Gastroesophageal sphincter (tissue), 4 donors: ENCODE measurements around the gene TRIM59. TPM values are rescaled to one million over a fixed set of nuclear protein-coding genes. Genes with fewer than 3 reads are reported as not detected.

Experiments used
- ATAC-seq: fragments of 150-250 bp; one replicate; pipeline ENCODE4 v1.9.1; 2016; ENCODE audit warnings: mild to moderate bottlenecking, moderate library complexity
- H3K27ac ChIP-seq, 4 donors: fragments of 200-600 bp; sonication (generic) in 3 of 4; 1 replicate in 3 of 4; 2 replicates in 1 of 4; pipeline ENCODE4 v1.5.1; 2016 to 2019
- H3K27me3 ChIP-seq: fragments of 200-600 bp; sonication (generic); one replicate; pipeline ENCODE4 v1.5.1; 2019
- H3K36me3 ChIP-seq, 2 donors: fragments of 200-600 bp; sonication (generic); one replicate each; pipeline ENCODE4 v1.5.1; 2019; ENCODE audit warnings: control low read depth in 1 of 2
- H3K4me1 ChIP-seq, 3 donors: fragments of 200-600 bp; sonication (generic); 1 replicate in 2 of 3; 2 replicates in 1 of 3; pipeline ENCODE4 v1.5.1; 2016 to 2019; ENCODE audit warnings: control low read depth in 2 of 3
- H3K4me3 ChIP-seq, 2 donors: fragments of 200-600 bp; sonication (generic); one replicate each; pipeline ENCODE4 v1.5.1; 2019; ENCODE audit warnings: mild to moderate bottlenecking in 1 of 2, moderate library complexity in 1 of 2
- H3K9me3 ChIP-seq, 3 donors: fragments of 200-600 bp; sonication (generic); one replicate each; pipeline ENCODE4 v1.5.1; 2017 to 2019; ENCODE audit warnings: control low read depth in 2 of 3
- EP300 ChIP-seq: sonication (generic); formaldehyde crosslinking; IDR thresholded peaks from one replicate; pipeline ENCODE4 v1.6.1; 2017; ENCODE audit warnings: antibody characterized with exemption, mild to moderate bottlenecking
- POLR2A ChIP-seq, 2 donors: fragments of 450-650 bp; IDR thresholded peaks; one replicate each; pipeline ENCODE4 v1.6.1; 2017; ENCODE audit warnings: antibody characterized with exemption in 2 of 2, mild to moderate bottlenecking in 2 of 2, moderate library complexity in 1 of 2
- POLR2AphosphoS5 ChIP-seq: sonication (generic); formaldehyde crosslinking; IDR thresholded peaks from one replicate; pipeline ENCODE4 v1.6.1; 2017; ENCODE audit warnings: antibody characterized with exemption
- WGBS, 2 donors: methylation state at CpG; one replicate each; pipeline ENCODE4 v1.1.5; 2018; ENCODE audit warnings: low coverage in 1 of 2; 5-methylcytosine and 5-hydroxymethylcytosine counted together
- total RNA-seq, 4 donors: library from RNA; depleted of rRNA; stranded (reverse); fragments of >200 nt; gene quantifications; one replicate each; pipeline ENCODE4 v1.1.0, GENCODE V29; 2016
- TF ChIP-seq, protein P1 (sequence below), 4 experiments: fragments of 200-600 bp in 2 of 4; fragments of 450-650 bp in 2 of 4; sonication (generic) in 1 of 4; IDR thresholded peaks; one replicate each; pipeline ENCODE4 v1.5.1; 2017 to 2019; ENCODE audit warnings: antibody characterized with exemption in 4 of 4, mild to moderate bottlenecking in 2 of 4, moderate library complexity in 2 of 4

Gene TRIM59, protein sequence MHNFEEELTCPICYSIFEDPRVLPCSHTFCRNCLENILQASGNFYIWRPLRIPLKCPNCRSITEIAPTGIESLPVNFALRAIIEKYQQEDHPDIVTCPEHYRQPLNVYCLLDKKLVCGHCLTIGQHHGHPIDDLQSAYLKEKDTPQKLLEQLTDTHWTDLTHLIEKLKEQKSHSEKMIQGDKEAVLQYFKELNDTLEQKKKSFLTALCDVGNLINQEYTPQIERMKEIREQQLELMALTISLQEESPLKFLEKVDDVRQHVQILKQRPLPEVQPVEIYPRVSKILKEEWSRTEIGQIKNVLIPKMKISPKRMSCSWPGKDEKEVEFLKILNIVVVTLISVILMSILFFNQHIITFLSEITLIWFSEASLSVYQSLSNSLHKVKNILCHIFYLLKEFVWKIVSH
- 1 to 10 TPM; 2.2 to 3.2 (median 2.5) TPM for total RNA-seq

DNA sequence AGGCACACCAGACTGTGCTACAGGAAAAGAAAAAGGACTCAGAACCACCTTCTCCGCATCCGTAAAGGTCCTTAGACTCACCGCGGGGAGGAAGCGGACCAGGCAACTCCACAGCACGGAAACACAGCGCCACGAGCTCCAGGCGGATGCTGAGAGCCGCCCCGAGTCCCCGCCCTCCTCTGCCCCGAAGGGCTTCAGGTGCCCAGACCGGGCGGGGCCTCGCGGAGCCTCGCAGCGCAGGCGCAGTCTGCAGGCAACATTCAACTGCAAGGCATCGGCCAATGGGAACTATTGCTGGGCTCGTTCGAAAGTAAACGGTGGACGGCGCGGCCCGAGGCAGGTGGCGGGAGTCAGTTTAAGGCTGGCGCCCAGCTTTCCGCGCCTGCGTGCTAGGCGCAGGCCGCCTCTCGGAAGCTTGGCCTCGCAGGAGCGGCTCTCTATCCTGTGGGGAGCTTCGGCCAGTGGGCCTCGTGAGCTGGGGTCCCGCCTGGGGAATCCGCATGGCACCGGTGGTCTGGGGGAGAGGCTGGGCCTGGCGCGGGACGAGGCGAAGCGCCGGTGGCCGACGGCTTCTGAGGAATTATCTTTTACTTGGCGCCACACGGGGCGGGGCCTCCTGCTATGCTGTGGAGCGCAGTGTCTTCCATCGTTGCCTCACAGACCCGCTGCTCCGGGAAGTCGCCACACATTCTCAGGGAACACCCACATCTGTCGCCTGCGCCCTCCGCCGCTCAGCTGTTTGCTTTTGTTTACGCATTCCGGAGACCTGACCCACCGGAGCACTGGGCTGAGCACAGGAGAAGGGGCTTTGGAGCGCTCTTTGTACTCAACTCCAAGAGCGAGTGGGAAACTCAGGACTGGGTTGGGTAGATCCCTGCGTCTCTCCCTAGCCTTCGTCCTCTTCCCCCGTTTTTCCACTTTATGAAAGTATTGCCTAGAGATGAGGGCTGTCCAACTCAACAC lies at the start of gene TRIM59:
Gene TRIM59, minus strand, starts transcription at position 151 of the 963 bp plus-strand sequence. CDS start 10,603 bp downstream, outside the sequence.
- WGBS, 2 donors = 20 to 77% methylated on average over 4 to 32 of the region's 71 CpGs
- Histone ChIP-seq H3K27me3 (peaks cover 19% of the 10 kb centered on the region), H3K9me3 (peaks cover 0 to 5% (median 0%) of the 10 kb centered on the region in 3 donors), H3K27ac (peak within 1 kb of the TSS; percentile 8 to 81 (median 74)), H3K4me1 (peaks cover 0 to 21% (median 3%) of the 10 kb centered on the region in 3 donors), H3K36me3 (no peaks in the 10 kb centered on the region), H3K4me3 (peak within 1 kb of the TSS; percentile 31 to 53)
- no peak for TF ChIP-seq POLR2AphosphoS5
- peak in 1 of 2 donors; percentile 22 for TF ChIP-seq POLR2A (IDR thresholded peaks at IDR 0.05)
- TF ChIP-seq EP300 = no peak
- TF ChIP-seq, protein P1, sequence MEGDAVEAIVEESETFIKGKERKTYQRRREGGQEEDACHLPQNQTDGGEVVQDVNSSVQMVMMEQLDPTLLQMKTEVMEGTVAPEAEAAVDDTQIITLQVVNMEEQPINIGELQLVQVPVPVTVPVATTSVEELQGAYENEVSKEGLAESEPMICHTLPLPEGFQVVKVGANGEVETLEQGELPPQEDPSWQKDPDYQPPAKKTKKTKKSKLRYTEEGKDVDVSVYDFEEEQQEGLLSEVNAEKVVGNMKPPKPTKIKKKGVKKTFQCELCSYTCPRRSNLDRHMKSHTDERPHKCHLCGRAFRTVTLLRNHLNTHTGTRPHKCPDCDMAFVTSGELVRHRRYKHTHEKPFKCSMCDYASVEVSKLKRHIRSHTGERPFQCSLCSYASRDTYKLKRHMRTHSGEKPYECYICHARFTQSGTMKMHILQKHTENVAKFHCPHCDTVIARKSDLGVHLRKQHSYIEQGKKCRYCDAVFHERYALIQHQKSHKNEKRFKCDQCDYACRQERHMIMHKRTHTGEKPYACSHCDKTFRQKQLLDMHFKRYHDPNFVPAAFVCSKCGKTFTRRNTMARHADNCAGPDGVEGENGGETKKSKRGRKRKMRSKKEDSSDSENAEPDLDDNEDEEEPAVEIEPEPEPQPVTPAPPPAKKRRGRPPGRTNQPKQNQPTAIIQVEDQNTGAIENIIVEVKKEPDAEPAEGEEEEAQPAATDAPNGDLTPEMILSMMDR (IDR thresholded peaks at IDR 0.05) = peak in 1 of 4 experiments; percentile 13
- ATAC-seq = peak; percentile 93

DNA sequence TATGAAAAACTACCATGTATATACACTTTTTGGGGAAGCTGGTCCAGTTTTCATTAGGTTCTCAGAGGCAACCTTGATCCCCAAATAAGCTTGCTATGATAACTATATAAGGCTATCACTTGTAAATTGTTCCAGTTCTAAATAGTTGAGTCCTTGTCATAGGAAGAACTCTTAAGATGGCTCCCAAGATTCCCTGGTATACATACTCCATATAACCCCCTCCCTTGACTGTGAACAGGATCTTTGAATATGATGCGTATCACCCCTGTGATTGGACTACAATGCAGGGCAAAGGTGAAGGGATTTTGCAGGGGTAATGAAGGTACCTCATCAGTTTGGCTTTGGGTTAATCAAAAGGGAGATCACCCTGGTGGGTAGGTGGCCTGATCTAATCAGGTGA lies 48.6 kb upstream of the TRIM59 start:
- no peak for ATAC-seq
- Histone ChIP-seq H3K36me3 (peaks cover 9 to 54% of the 10 kb centered on the region in 2 donors), H3K27me3 (no peaks in the 10 kb centered on the region), H3K4me3 (no peak overlapping the region), H3K27ac (no peak overlapping the region), H3K4me1 (no peaks in the 10 kb centered on the region), H3K9me3 (no peaks in the 10 kb centered on the region)
- TF ChIP-seq EP300 (no peak), POLR2AphosphoS5 (no peak), POLR2A (IDR thresholded peaks at IDR 0.05) (no peak)
- TF ChIP-seq, protein P1 (IDR thresholded peaks at IDR 0.05) = no peak
- 100% methylated on average over 1 of the region's 1 CpG; no CpG with 5 or more reads in 1 of the 2 donors for WGBS, 2 donors

DNA sequence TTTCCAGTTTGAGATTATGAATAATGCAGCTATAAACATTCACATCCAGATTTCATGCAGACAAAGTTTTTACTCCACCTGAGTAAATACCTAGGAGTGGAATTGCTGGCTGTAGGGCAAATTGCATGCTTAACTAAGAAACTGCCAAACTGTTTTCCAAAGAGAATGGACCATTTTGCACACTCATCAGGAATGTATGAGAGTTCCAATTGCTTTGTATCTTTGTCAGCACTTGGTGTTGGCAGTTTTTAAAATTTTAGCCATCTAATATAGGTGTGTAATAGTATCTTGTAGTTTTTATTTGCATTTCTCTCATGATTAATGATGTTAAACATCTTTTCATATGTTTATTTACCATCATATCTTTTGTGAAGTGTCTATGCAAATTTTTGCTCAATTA lies 40.6 kb upstream of the TRIM59 start:
- H3K4me3 ChIP-seq = no peak overlapping the region
- H3K27ac ChIP-seq = no peak overlapping the region
- ATAC-seq = no peak
- no peaks in the 10 kb centered on the region for H3K9me3 ChIP-seq
- TF ChIP-seq EP300 (no peak), POLR2AphosphoS5 (no peak), POLR2A (IDR thresholded peaks at IDR 0.05) (no peak)
- TF ChIP-seq, protein P1 (IDR thresholded peaks at IDR 0.05) = no peak
- no peaks in the 10 kb centered on the region for H3K36me3 ChIP-seq
- H3K4me1 ChIP-seq = no peaks in the 10 kb centered on the region
- no peaks in the 10 kb centered on the region for H3K27me3 ChIP-seq

DNA sequence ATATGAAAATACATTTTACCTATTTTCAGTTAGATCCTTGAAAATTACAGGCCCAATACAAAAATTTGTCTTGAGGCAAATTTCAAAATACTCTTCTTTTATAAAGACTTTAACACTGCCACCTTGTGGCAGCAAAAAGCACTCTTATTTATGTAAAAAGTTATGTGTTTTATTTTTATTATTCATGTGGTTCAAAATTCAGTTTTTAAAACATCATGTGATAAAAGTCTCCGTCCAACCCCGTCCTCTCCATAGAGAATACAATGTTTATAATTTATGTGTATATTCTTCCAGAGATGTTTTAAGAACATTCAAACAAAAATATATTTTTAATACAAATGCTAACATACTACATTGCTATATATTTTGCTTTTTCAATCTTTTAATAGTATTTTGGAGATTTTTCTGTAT lies 36.9 kb upstream of the TRIM59 start:
- H3K4me3 ChIP-seq = no peak overlapping the region
- TF ChIP-seq POLR2A (IDR thresholded peaks at IDR 0.05) = no peak
- TF ChIP-seq, protein P1 (IDR thresholded peaks at IDR 0.05) = peak; percentile 27 to 53 (median 42)
- H3K27me3 ChIP-seq = no peaks in the 10 kb centered on the region
- no peaks in the 10 kb centered on the region for H3K36me3 ChIP-seq
- no peak overlapping the region for H3K27ac ChIP-seq
- no peak for ATAC-seq
- 12 to 16% methylated on average over 2 of the region's 2 CpGs for WGBS, 2 donors
- no peaks in the 10 kb centered on the region for H3K9me3 ChIP-seq
- no peaks in the 10 kb centered on the region for H3K4me1 ChIP-seq
